HL-60 (cell line): ENCODE data around the gene BCL2.

ENCODE experiments used
- DNase-seq, 2 experiments: peaks; one replicate each; pipeline ENCODE4 v3.0.0-alpha.2; 2010 to 2020; ENCODE audit warnings: low read depth in 1 of 2, low spot score in 1 of 2
- H3K27ac ChIP-seq: fragments of 250-450 bp; sonication (Bioruptor Pico); replicated peaks from 2 replicates; pipeline ENCODE4 v1.5.1; 2020; ENCODE audit warnings: mild to moderate bottlenecking, moderate library complexity
- H3K27me3 ChIP-seq: fragments of 250-450 bp; sonication (Bioruptor Pico); 2 replicates; pipeline ENCODE4 v1.5.1; 2021; ENCODE audit warnings: mild to moderate bottlenecking, moderate library complexity; ENCODE audit not compliant: insufficient read depth, poor library complexity, severe bottlenecking
- H3K4me3 ChIP-seq: replicated peaks from 2 replicates; pipeline ENCODE4 v1.5.1; 2011; ENCODE audit warnings: mild to moderate bottlenecking, control low read depth, low read length; ENCODE audit not compliant: insufficient read depth
- GABPA ChIP-seq: IDR thresholded peaks from 2 replicates; pipeline ENCODE4 v1.6.1; 2012; ENCODE audit warnings: low read depth
- POLR2AphosphoS5 ChIP-seq: IDR thresholded peaks from 2 replicates; pipeline ENCODE4 v1.6.1; 2012; ENCODE audit warnings: low read depth
- SPI1 ChIP-seq: IDR thresholded peaks from 2 replicates; pipeline ENCODE4 v1.6.1; 2012; ENCODE audit warnings: low read depth, mild to moderate bottlenecking, borderline replicate concordance
- TF ChIP-seq, protein P1 (sequence below): IDR thresholded peaks from 2 replicates; pipeline ENCODE4 v1.6.1; 2012; ENCODE audit warnings: low read depth; ENCODE audit not compliant: insufficient replicate concordance
- TF ChIP-seq, protein P2 (sequence below): IDR thresholded peaks from one replicate; pipeline ENCODE4 v1.5.1; 2011; ENCODE audit warnings: low read length, control low read depth, inconsistent platforms; ENCODE audit not compliant: insufficient read depth

BCL2 gene

DNA sequence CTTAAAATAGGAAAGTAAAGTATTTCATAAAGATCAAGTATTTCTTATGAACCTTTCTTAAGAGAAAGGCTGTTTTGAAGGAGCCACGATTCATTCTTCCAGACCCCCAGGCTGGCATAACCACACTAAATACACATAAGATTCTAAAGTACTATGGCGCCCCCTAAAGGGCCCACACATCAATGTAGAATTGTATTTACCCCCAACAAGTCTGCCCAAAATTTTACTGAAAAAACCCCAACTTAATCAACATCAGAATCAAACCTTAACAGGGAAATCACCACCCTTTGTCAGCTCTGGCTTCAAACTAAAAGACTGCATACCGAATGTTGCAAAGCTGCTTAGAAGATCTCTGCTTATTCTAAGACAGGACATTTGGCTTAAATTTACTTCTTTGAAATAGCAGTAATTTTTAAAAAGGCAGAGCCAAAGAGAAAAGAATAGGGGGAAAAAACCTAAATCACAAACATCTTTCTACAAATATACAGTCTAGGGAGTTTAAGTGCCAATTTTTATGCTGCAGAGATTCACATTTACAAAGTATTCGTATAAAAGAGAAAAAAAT lies 20.4 kb upstream of the BCL2 start:
- DNase-seq, result peak in 1 of 2 experiments; percentile 61
- Histone ChIP-seq H3K4me3 (no peak overlapping the region), H3K27me3 (no peaks in the 10 kb centered on the region), H3K27ac (no peak overlapping the region)
- TF ChIP-seq, protein P1, sequence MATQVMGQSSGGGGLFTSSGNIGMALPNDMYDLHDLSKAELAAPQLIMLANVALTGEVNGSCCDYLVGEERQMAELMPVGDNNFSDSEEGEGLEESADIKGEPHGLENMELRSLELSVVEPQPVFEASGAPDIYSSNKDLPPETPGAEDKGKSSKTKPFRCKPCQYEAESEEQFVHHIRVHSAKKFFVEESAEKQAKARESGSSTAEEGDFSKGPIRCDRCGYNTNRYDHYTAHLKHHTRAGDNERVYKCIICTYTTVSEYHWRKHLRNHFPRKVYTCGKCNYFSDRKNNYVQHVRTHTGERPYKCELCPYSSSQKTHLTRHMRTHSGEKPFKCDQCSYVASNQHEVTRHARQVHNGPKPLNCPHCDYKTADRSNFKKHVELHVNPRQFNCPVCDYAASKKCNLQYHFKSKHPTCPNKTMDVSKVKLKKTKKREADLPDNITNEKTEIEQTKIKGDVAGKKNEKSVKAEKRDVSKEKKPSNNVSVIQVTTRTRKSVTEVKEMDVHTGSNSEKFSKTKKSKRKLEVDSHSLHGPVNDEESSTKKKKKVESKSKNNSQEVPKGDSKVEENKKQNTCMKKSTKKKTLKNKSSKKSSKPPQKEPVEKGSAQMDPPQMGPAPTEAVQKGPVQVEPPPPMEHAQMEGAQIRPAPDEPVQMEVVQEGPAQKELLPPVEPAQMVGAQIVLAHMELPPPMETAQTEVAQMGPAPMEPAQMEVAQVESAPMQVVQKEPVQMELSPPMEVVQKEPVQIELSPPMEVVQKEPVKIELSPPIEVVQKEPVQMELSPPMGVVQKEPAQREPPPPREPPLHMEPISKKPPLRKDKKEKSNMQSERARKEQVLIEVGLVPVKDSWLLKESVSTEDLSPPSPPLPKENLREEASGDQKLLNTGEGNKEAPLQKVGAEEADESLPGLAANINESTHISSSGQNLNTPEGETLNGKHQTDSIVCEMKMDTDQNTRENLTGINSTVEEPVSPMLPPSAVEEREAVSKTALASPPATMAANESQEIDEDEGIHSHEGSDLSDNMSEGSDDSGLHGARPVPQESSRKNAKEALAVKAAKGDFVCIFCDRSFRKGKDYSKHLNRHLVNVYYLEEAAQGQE, result no peak
- TF ChIP-seq, protein P2, sequence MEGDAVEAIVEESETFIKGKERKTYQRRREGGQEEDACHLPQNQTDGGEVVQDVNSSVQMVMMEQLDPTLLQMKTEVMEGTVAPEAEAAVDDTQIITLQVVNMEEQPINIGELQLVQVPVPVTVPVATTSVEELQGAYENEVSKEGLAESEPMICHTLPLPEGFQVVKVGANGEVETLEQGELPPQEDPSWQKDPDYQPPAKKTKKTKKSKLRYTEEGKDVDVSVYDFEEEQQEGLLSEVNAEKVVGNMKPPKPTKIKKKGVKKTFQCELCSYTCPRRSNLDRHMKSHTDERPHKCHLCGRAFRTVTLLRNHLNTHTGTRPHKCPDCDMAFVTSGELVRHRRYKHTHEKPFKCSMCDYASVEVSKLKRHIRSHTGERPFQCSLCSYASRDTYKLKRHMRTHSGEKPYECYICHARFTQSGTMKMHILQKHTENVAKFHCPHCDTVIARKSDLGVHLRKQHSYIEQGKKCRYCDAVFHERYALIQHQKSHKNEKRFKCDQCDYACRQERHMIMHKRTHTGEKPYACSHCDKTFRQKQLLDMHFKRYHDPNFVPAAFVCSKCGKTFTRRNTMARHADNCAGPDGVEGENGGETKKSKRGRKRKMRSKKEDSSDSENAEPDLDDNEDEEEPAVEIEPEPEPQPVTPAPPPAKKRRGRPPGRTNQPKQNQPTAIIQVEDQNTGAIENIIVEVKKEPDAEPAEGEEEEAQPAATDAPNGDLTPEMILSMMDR, result peak; percentile 46
- TF ChIP-seq SPI1 (no peak), GABPA (no peak), POLR2AphosphoS5 (no peak)

DNA sequence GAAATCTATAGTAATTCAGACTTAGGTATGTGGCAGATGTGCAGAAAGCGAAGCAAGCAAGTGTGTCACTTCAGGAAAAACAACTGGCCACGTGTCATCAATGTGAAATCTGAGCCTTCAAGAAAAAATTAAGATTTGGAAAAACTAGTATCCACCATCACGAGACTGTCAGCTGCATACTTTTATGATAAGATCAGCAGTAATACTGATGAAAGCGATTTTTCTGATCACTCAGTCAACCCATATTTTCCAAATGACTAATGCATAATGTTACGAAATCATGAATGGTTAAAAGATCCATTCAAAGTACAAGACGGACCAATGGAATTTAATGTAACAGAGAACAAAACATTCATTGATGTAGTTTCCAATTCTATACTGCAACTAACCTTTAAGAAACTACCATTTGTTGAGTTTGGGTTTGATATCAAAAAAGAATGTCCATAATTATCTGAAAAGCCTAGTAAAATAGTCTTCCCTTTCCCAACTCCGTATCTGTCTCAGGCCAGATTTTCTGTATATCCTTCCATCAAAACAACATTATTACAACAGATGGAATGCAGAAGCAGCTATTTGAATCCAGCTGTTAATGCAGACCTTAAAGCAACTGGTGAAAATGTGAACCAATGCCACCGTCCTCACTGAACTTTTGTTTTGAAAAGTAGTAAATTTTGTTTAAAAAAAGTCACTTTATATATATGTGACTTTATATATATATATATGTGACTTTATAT lies 17.0 kb upstream of the BCL2 start:
- no peak overlapping the region for H3K27ac ChIP-seq
- no peak for TF ChIP-seq SPI1
- TF ChIP-seq POLR2AphosphoS5, result no peak
- TF ChIP-seq, protein P2, result no peak
- TF ChIP-seq GABPA, result no peak
- no peak for DNase-seq

DNA sequence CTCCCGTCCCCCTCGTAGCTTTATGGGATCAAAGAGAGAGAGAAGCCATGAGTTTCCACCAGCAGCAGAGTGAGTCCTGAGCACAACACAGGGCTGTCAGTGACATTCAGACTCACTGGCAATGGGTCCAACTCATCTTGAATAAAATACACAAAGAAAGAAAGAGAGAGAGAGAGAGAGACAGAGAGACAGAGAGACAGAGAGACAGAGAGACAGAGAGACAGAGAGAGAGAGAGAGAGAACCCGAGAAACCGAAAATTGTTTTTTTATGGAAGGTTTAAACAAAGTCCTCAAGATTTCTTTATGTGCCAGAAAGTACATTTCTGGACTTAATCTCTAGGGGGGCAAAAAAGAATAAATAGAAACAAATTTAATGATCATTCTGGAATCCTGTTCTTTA lies 11.5 kb upstream of the BCL2 start:
- TF ChIP-seq SPI1, result no peak
- TF ChIP-seq POLR2AphosphoS5, result no peak
- TF ChIP-seq, protein P1, result no peak
- TF ChIP-seq, protein P2, result no peak
- TF ChIP-seq GABPA, result no peak
- no peak overlapping the region for H3K4me3 ChIP-seq
- DNase-seq, result no peak
- H3K27ac ChIP-seq, result no peak overlapping the region
- H3K27me3 ChIP-seq, result no peaks in the 10 kb centered on the region

More for the DNA sequence above, 17.0 kb upstream of the BCL2 start:
- Histone ChIP-seq H3K27me3 (no peaks in the 10 kb centered on the region), H3K4me3 (no peak overlapping the region)
